DND-41 (cell line): ENCODE data around the gene VAMP1.
A peak's percentile ranks its signal among the peaks of the same experiment; 100 is the strongest.

Experiments
- ATAC-seq: fragments of 200-7000 bp; cut with Tn5 transposase; 3 replicates; pipeline ENCODE4 v1.9.1; 2021; ENCODE audit warnings: low read depth; ENCODE audit not compliant: insufficient read depth
- DNase-seq: peaks from one replicate; pipeline ENCODE4 v3.0.0-alpha.2; 2020
- H2AFZ ChIP-seq: 2 replicates; pipeline ENCODE4 v1.6.0; 2012; ENCODE audit warnings: low read depth, low read length
- H3K27ac ChIP-seq: 2 replicates; pipeline ENCODE4 v1.5.1; 2012; ENCODE audit warnings: low read length, inconsistent platforms
- H3K27me3 ChIP-seq: fragments of 200-600 bp; sonication (generic); 2 replicates; pipeline ENCODE4 v1.6.0; 2012; ENCODE audit warnings: low read length, mild to moderate bottlenecking, inconsistent platforms; ENCODE audit not compliant: insufficient read depth, poor library complexity
- H3K36me3 ChIP-seq: 2 replicates; pipeline ENCODE4 v1.5.1; 2012; ENCODE audit warnings: low read length, inconsistent platforms; ENCODE audit not compliant: insufficient read depth
- H3K4me1 ChIP-seq: 2 replicates; pipeline ENCODE4 v1.5.1; 2012; ENCODE audit warnings: mild to moderate bottlenecking, low read length; ENCODE audit not compliant: insufficient read depth
- H3K4me2 ChIP-seq: 2 replicates; pipeline ENCODE4 v1.6.0; 2012; ENCODE audit warnings: mild to moderate bottlenecking, moderate library complexity, low read length, inconsistent platforms; ENCODE audit not compliant: insufficient read depth
- H3K4me3 ChIP-seq, 2 experiments: fragments of 200-600 bp in 1 of 2; shearing (Covaris generic) in 1 of 2; 2 replicates each; pipeline ENCODE4 v1.5.1; 2012 to 2016; ENCODE audit warnings: inconsistent platforms in 2 of 2, low read length in 2 of 2, mild to moderate bottlenecking in 2 of 2, low read depth in 1 of 2, moderate library complexity in 1 of 2
- H3K79me2 ChIP-seq: 2 replicates; pipeline ENCODE4 v1.6.0; 2012; ENCODE audit warnings: low read length, inconsistent platforms; ENCODE audit not compliant: insufficient read depth
- H3K9ac ChIP-seq: 2 replicates; pipeline ENCODE4 v1.6.0; 2012; ENCODE audit warnings: low read depth, mild to moderate bottlenecking, inconsistent platforms, low read length, moderate library complexity
- H3K9me3 ChIP-seq: 2 replicates; pipeline ENCODE4 v1.5.1; 2012; ENCODE audit warnings: low read length, moderate library complexity, mild to moderate bottlenecking, inconsistent platforms; ENCODE audit not compliant: insufficient read depth, severe bottlenecking
- H4K20me1 ChIP-seq: 2 replicates; pipeline ENCODE4 v1.6.0; 2012; ENCODE audit warnings: low read length; ENCODE audit not compliant: insufficient read depth
- CTCF ChIP-seq: IDR thresholded peaks from 2 replicates; pipeline ENCODE4 v1.5.1; 2012; ENCODE audit warnings: borderline replicate concordance, low read length, moderate library complexity, mild to moderate bottlenecking; ENCODE audit not compliant: poor library complexity, severe bottlenecking; ENCODE audit errors: extremely low read depth
- EZH2 ChIP-seq: IDR thresholded peaks from 3 replicates; pipeline ENCODE4 v1.6.1; 2012; ENCODE audit warnings: borderline replicate concordance, low read depth, mild to moderate bottlenecking, moderate library complexity, low read length, inconsistent platforms; ENCODE audit not compliant: severe bottlenecking

VAMP1 gene

DNA sequence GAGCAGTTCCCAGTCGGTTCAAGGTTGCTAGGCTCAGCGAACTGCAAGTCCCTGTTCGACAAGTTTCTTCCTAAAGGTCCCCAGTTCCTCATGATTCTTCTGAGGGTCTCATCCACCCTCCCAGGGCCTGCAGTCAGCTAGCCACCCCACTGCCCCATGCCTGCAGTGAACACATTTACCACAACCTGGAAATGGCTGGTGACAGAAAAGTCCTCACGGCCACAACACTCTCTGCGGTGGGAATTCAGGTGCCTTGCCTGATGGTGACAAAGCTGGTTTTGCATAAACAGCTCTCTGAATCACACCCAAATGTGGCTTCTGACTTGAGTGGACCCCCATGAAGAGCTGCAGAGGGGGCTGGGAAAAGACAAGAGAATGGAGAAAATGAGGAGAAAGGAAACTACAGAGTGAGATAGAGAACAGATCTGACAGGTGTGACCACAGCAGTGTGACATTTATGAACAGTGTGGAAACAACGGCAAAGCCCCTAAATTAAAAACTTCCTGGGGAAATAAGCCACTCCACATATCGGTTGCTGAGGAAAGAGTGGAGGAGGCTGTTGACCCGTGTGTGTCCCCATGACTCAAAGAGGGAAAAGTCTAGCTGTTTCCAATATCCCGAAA lies 27.0 kb downstream of the VAMP1 start:
- no peak overlapping the region for H3K4me3 ChIP-seq
- H3K9ac ChIP-seq = peak overlapping the region; percentile 31
- ATAC-seq (peak; percentile 81), DNase-seq (peak; percentile 55)
- H3K79me2 ChIP-seq = no peaks in the 10 kb centered on the region
- H3K27me3 ChIP-seq = no peaks in the 10 kb centered on the region
- peaks cover 15% of the 10 kb centered on the region for H3K4me1 ChIP-seq
- H2AFZ ChIP-seq = 0 out of 2 replicates have a peak overlapping the region, but pooled peaks have one; percentile 25
- TF ChIP-seq CTCF (no peak), EZH2 (no peak)
- H3K27ac ChIP-seq = peak overlapping the region; percentile 47
- no peak overlapping the region for H3K4me2 ChIP-seq
- no peaks in the 10 kb centered on the region for H4K20me1 ChIP-seq
- H3K36me3 ChIP-seq = no peaks in the 10 kb centered on the region
- H3K9me3 ChIP-seq = no peaks in the 10 kb centered on the region

DNA sequence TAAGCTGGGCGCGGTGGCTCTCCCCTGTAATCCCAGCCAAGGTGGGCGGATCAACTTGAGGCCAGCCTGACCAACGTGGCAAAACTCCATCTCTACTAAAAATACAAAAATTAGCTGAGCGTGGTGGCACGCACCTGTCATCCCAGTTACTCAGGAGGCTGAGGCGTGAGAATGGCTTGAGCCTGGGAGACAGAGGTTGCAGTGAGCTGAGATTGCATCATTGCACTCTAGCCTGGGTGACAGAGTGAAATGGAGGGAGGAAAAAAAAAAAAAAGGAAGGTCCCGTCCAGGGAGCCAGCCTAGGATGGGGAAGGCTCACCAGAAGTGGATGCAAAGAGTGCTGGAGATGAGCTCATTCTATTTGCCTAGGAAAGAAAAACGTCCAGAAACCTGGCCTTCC lies 27.6 kb downstream of the VAMP1 start:
- no peaks in the 10 kb centered on the region for H3K79me2 ChIP-seq
- H2AFZ ChIP-seq = no peak overlapping the region
- H3K4me2 ChIP-seq = no peak overlapping the region
- peak overlapping the region; percentile 31 for H3K9ac ChIP-seq
- H3K27me3 ChIP-seq = no peaks in the 10 kb centered on the region
- H3K4me3 ChIP-seq = no peak overlapping the region
- no peak for DNase-seq
- no peaks in the 10 kb centered on the region for H4K20me1 ChIP-seq
- no peak for ATAC-seq
- H3K4me1 ChIP-seq = peaks cover 15% of the 10 kb centered on the region
- H3K36me3 ChIP-seq = no peaks in the 10 kb centered on the region
- TF ChIP-seq CTCF = no peak
- no peak for TF ChIP-seq EZH2
- peak overlapping the region; percentile 47 for H3K27ac ChIP-seq
- H3K9me3 ChIP-seq = no peaks in the 10 kb centered on the region

DNA sequence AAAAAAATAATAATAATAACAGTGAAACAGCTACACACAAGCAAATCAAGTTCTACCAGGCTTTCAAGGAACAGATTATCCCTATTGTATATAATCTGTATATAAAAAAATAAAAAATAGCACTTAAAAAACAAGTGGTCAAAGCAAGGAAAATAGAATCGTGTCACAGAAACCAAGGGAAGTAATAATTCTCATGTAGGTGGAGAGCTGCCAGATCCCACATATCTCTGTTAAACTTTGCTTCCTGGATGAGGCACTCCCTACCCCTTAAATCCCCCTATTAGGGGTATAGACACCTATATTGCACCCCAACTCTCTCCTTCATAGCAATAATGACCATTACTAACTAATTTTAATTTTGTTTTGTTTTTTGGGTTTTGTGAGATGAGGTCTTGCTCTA lies 30.1 kb downstream of the VAMP1 start:
- H3K4me1 ChIP-seq = peaks cover 15% of the 10 kb centered on the region
- H3K9ac ChIP-seq = no peak overlapping the region
- ATAC-seq (no peak), DNase-seq (no peak)
- no peak overlapping the region for H3K4me2 ChIP-seq
- H3K27ac ChIP-seq = no peak overlapping the region
- H3K36me3 ChIP-seq = no peaks in the 10 kb centered on the region
- H4K20me1 ChIP-seq = no peaks in the 10 kb centered on the region
- no peak overlapping the region for H2AFZ ChIP-seq
- no peaks in the 10 kb centered on the region for H3K9me3 ChIP-seq
- no peaks in the 10 kb centered on the region for H3K27me3 ChIP-seq
- TF ChIP-seq EZH2 (no peak), CTCF (no peak)
- no peak overlapping the region for H3K4me3 ChIP-seq
- H3K79me2 ChIP-seq = no peaks in the 10 kb centered on the region
